ENCODE measurements around the gene MRGPRE. TPM values are rescaled to one million over a fixed set of nuclear protein-coding genes. Genes with fewer than 3 reads are reported as not detected.

MRGPRE gene
- total RNA-seq, 1 donor from 2014 or later = 1.0 TPM

- no peak for TF ChIP-seq CTCF (IDR thresholded peaks at IDR 0.05; ENCODE audit: partially characterized antibody, unreplicated experiment)
- peaks cover 3% of the 10 kb centered on the region for H3K4me1 Mint-ChIP-seq (ENCODE audit: low read depth, unreplicated experiment)
- peaks cover 2% of the 10 kb centered on the region for H3K9me3 Mint-ChIP-seq (ENCODE audit: unreplicated experiment)
- H3K27ac Mint-ChIP-seq (ENCODE audit: unreplicated experiment) = no peak overlapping the region
- DNase-seq = no peak
- H3K36me3 Mint-ChIP-seq (ENCODE audit: unreplicated experiment) = no peaks in the 10 kb centered on the region
- no peak overlapping the region for H3K4me3 Mint-ChIP-seq (ENCODE audit: unreplicated experiment)
- peaks cover 2% of the 10 kb centered on the region for H3K27me3 Mint-ChIP-seq (ENCODE audit: unreplicated experiment)
Measured at GRCh38 chr11:3199537-3200295, 32.5 kb downstream of the MRGPRE start.

GRCh38 chr11:3198815-3199214, 33.4 kb downstream of the MRGPRE start:
- no peak for DNase-seq

GRCh38 chr11:3197878-3198528, 34.2 kb downstream of the MRGPRE start:
- DNase-seq = no peak
- TF ChIP-seq CTCF (IDR thresholded peaks at IDR 0.05; ENCODE audit: partially characterized antibody, unreplicated experiment) = no peak
- Mint-ChIP-seq H3K9me3 (ENCODE audit: unreplicated experiment) (peaks cover 2% of the 10 kb centered on the region), H3K27ac (ENCODE audit: unreplicated experiment) (no peak overlapping the region), H3K4me1 (ENCODE audit: low read depth, unreplicated experiment) (peaks cover 3% of the 10 kb centered on the region), H3K4me3 (ENCODE audit: unreplicated experiment) (no peak overlapping the region), H3K36me3 (ENCODE audit: unreplicated experiment) (no peaks in the 10 kb centered on the region), H3K27me3 (ENCODE audit: unreplicated experiment) (peaks cover 4% of the 10 kb centered on the region)

More at GRCh38 chr11:3198815-3199214, 33.4 kb downstream of the MRGPRE start:
- TF ChIP-seq CTCF (IDR thresholded peaks at IDR 0.05; ENCODE audit: partially characterized antibody, unreplicated experiment) = no peak
- peaks cover 3% of the 10 kb centered on the region for H3K4me1 Mint-ChIP-seq (ENCODE audit: low read depth, unreplicated experiment)
- peaks cover 2% of the 10 kb centered on the region for H3K9me3 Mint-ChIP-seq (ENCODE audit: unreplicated experiment)
- H3K36me3 Mint-ChIP-seq (ENCODE audit: unreplicated experiment) = no peaks in the 10 kb centered on the region
- no peak overlapping the region for H3K27ac Mint-ChIP-seq (ENCODE audit: unreplicated experiment)
- no peak overlapping the region for H3K4me3 Mint-ChIP-seq (ENCODE audit: unreplicated experiment)
- peaks cover 4% of the 10 kb centered on the region for H3K27me3 Mint-ChIP-seq (ENCODE audit: unreplicated experiment)

GRCh38 chr11:3197044-3197695, 35.0 kb downstream of the MRGPRE start:
- DNase-seq = no peak
- Mint-ChIP-seq H3K9me3 (ENCODE audit: unreplicated experiment) (peaks cover 4% of the 10 kb centered on the region), H3K36me3 (ENCODE audit: unreplicated experiment) (no peaks in the 10 kb centered on the region), H3K4me3 (ENCODE audit: unreplicated experiment) (no peak overlapping the region), H3K27ac (ENCODE audit: unreplicated experiment) (no peak overlapping the region), H3K27me3 (ENCODE audit: unreplicated experiment) (peaks cover 5% of the 10 kb centered on the region), H3K4me1 (ENCODE audit: low read depth, unreplicated experiment) (no peaks in the 10 kb centered on the region)
- no peak for TF ChIP-seq CTCF (IDR thresholded peaks at IDR 0.05; ENCODE audit: partially characterized antibody, unreplicated experiment)

Data from glutamatergic neuron (in vitro differentiated cells).